ENCODE results near the gene GRIK4.
A peak's percentile ranks its signal among the peaks of the same experiment; 100 is the strongest.

Gene GRIK4

DNA sequence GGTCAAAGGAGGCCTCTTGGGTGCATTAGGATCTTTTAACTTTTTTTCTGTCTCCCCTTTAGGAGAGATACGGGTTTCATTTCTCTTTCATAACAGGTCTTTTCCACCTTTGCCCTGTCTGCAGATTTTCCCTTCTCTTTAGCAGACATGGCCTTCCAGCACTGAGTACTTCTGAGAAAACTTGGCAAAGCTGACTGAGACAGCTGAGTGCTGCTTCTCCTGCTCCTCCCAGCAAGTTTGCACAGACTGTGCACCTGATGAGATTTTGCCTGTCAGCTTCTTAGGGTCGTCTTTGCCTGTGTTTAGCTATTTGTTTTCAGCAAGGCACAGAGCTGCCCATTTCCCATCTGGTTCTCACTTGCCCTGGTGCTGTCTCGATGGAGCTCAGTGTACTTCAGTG, 424.8 kb downstream of the GRIK4 start:
- DNase-seq (ENCODE audit: insufficient read length) = no peak
- no peak for FAIRE-seq
- no peak for TF ChIP-seq POLR2A (IDR thresholded peaks at IDR 0.05; ENCODE audit: low read depth, low read length)
- TF ChIP-seq TAF1 (IDR thresholded peaks at IDR 0.05; ENCODE audit: borderline replicate concordance, low read depth, low read length) = no peak
- no peak for TF ChIP-seq POLR2AphosphoS5 (IDR thresholded peaks at IDR 0.05; ENCODE audit: low read depth, low read length)

DNA sequence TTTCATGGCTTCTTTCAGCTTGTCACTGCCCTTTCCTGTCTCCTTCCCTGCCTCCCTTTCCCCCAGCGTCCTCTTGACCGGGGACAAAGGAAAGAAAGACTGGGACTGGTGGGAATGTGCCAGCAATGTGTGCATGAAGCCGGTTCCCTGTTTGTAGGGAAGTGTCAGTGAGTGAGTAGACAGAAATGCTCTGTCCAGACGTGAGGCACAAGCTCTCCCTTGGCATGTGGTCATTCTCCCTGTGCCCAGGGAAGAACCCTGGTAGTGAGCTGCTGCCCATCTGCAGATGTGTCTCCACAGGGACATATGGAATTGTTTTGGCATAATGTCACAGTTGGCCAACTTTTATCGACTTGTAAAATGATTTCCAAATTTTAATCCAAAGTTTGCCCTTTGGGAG, 426.0 kb downstream of the GRIK4 start:
- FAIRE-seq = no peak

DNA sequence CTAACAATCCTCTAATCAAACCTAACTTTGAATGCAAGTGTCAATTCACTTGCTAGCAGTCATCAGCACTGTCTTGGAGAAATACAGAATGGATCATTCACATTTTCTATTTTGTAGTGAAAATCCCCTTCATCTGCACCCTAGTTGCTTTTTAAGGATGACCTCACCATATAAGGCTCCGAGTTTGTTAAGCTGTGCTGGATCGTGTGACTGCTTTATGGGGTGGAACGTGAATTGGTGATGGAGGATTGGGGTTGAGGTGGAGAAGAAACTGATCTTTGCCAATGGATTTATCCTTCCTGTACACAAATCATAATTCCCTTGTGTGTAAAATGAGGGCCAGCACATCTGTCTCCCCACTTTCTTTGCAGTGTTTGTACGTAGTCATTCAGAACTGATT, 426.7 kb downstream of the GRIK4 start:
- FAIRE-seq (no peak), DNase-seq (ENCODE audit: insufficient read length) (no peak)
- TF ChIP-seq POLR2AphosphoS5 (IDR thresholded peaks at IDR 0.05; ENCODE audit: low read depth, low read length) = no peak
- no peak for TF ChIP-seq POLR2A (IDR thresholded peaks at IDR 0.05; ENCODE audit: low read depth, low read length)
- no peak for TF ChIP-seq TAF1 (IDR thresholded peaks at IDR 0.05; ENCODE audit: borderline replicate concordance, low read depth, low read length)

More for the DNA sequence above, 426.0 kb downstream of the GRIK4 start:
- no peak for TF ChIP-seq POLR2AphosphoS5 (IDR thresholded peaks at IDR 0.05; ENCODE audit: low read depth, low read length)
- no peak for TF ChIP-seq TAF1 (IDR thresholded peaks at IDR 0.05; ENCODE audit: borderline replicate concordance, low read depth, low read length)
- TF ChIP-seq POLR2A (IDR thresholded peaks at IDR 0.05; ENCODE audit: low read depth, low read length) = no peak
- DNase-seq (ENCODE audit: insufficient read length) = no peak

DNA sequence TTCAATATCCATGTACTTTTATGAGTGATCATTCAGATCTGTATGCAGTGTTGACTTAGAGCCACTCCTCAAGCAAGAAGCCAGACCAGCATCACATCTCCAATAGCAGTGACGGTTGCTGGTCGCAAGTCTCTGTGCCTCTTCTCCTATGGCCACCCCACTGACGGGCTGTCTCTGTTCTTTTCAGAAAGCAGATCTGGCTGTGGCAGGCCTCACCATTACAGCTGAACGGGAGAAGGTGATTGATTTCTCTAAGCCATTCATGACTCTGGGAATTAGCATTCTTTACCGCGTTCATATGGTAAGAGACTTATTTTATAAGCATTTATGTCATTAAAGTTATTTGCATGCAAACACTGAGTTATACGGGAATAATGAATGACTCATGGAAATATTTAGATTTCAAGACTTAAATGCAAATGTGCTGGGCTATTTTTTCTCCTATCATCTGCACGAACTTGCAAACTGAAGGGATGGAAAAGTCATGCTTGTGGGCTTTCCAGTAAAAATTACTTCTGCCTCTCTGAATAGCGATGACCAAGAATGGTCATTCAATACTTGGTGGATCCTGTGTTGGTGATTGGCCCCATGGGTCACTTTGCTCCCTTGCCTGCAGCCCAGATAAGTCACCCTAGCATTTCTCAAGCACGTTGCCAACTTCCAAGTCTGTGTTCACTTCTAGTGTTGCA, 428.8 kb downstream of the GRIK4 start:
- no peak for FAIRE-seq
- TF ChIP-seq POLR2A (IDR thresholded peaks at IDR 0.05; ENCODE audit: low read depth, low read length) = no peak
- no peak for TF ChIP-seq POLR2AphosphoS5 (IDR thresholded peaks at IDR 0.05; ENCODE audit: low read depth, low read length)
- TF ChIP-seq TAF1 (IDR thresholded peaks at IDR 0.05; ENCODE audit: borderline replicate concordance, low read depth, low read length) = no peak
- DNase-seq (ENCODE audit: insufficient read length) = no peak

DNA sequence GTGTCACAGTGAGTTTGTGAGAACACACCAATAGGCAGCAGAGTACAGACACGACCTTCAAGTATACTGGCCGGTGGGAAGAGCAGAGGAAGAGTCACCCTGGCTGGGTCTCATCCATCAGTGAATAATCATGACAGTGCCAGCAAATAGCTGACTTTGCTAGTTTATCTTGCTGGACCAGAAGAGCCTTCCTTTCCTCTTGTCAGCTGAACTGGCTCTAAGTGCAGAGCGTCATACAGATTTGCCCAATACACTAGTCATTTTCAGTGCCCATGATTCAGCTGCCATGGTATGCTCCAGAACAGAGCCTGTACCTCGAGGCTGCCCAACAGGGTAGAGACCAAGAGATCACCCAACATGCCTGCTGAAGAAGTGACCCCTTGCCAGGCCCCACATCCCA, 429.5 kb downstream of the GRIK4 start:
- no peak for FAIRE-seq
- no peak for DNase-seq (ENCODE audit: insufficient read length)
- TF ChIP-seq TAF1 (IDR thresholded peaks at IDR 0.05; ENCODE audit: borderline replicate concordance, low read depth, low read length) (no peak), POLR2AphosphoS5 (IDR thresholded peaks at IDR 0.05; ENCODE audit: low read depth, low read length) (no peak), POLR2A (IDR thresholded peaks at IDR 0.05; ENCODE audit: low read depth, low read length) (no peak)

DNA sequence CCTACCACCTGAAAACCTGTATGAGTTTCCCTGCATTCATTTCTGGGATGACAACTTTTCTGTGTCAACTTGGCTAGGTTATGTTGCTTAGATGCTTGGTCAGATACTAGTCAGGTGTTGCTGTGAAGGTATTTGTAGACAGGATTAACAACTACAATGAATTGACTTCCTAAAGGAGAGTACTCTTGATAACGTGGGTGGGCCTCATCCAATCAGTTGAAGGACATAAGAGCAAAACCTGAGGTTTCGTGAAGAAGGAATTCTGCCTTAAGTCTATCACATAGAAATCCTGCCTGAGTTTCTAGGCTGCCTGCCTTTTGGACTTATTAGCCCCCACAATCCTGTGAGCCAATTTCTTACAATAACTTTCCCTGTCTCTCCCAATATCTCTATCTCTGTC, 431.2 kb downstream of the GRIK4 start:
- FAIRE-seq (no peak), DNase-seq (ENCODE audit: insufficient read length) (no peak)
- no peak for TF ChIP-seq TAF1 (IDR thresholded peaks at IDR 0.05; ENCODE audit: borderline replicate concordance, low read depth, low read length)

DNA sequence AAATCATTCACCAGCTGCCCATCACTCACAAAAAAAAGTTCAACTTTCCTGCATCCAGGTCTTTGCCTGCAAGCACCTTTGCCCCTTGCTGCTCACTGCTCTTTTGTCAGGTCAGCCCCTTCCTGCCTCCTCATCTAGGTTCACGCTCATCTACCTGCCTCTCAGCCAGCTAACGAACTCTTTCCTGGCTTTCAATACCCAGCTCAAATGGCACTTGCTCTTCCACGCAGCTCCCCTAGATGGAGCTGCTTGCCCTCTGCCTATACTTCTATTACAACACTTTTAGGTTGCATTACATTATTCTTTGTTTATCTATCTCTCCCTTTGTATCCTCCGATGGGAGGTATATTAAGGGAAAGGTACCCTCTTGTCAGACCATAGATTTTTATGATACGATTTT, 433.5 kb downstream of the GRIK4 start:
- FAIRE-seq = no peak
- TF ChIP-seq POLR2AphosphoS5 (IDR thresholded peaks at IDR 0.05; ENCODE audit: low read depth, low read length) (no peak), POLR2A (IDR thresholded peaks at IDR 0.05; ENCODE audit: low read depth, low read length) (no peak), TAF1 (IDR thresholded peaks at IDR 0.05; ENCODE audit: borderline replicate concordance, low read depth, low read length) (no peak)
- DNase-seq (ENCODE audit: insufficient read length) = no peak

DNA sequence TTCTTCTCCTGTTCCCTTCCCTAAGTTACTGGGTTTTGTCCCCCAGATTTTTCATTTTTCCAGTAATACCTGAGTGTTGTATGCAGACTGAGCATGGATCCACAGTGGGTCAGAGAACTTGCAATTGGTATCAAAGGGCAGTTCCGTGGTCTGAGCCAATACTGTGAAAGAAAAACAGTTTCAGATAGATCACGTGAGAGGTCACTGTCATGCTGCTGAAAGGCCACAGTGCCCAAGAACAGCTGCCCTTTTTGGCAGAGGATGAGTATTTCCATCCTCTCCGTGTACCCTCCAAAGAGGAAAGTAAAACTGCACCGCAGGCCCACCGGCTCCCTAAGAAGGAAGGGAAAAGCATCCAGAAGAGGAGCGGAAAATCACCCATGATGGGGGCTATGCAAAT, 439.3 kb downstream of the GRIK4 start:
- FAIRE-seq (no peak), DNase-seq (ENCODE audit: insufficient read length) (no peak)
- no peak for TF ChIP-seq TAF1 (IDR thresholded peaks at IDR 0.05; ENCODE audit: borderline replicate concordance, low read depth, low read length)

DNA sequence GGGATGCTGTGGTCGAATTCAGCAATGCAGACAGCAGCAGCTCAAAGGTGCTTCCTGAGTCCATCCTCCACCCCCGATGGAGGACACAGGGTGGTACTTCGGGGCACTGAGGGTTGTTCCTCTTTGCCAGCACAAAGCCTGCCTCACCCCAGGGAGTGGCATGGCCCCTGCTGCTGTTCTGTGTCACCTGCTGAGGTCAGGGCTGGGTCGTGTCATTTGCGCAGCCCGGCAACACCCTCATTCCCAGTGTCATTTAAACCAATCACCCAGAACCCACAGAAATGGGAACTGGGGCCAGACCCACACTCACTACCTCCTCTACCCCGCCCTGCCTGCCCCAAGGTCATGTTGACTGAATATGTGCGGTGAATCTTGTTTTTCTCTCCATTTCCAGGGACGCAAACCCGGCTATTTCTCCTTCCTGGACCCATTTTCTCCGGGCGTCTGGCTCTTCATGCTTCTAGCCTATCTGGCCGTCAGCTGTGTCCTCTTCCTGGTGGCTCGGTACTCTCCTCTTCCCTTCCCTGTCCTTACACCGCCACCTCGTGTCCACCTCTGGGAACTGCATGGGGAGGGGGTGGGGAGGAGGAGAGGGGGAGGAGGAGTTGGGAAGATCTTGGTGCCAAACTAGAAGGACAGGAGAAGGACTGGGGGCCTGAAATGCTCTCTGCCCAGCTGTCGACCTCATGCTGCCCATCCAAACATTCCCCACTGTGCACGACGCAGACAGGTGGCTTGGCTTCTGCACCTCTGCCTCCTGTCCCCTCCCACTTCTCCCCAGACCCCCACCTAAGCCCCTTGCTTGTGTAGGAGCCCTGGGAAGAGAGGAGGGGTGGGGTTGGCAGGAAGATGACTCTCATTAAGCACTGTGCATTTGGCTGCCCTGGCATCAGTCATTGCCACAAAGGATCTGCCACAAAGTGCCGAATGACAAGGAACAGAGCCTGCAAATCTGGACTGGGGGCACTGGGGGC, 441.2 kb downstream of the GRIK4 start:
- FAIRE-seq = peak; percentile 97
- no peak for TF ChIP-seq TAF1 (IDR thresholded peaks at IDR 0.05; ENCODE audit: borderline replicate concordance, low read depth, low read length)
- no peak for TF ChIP-seq POLR2AphosphoS5 (IDR thresholded peaks at IDR 0.05; ENCODE audit: low read depth, low read length)
- no peak for TF ChIP-seq POLR2A (IDR thresholded peaks at IDR 0.05; ENCODE audit: low read depth, low read length)
- peak; percentile 51 for DNase-seq (ENCODE audit: insufficient read length)

DNA sequence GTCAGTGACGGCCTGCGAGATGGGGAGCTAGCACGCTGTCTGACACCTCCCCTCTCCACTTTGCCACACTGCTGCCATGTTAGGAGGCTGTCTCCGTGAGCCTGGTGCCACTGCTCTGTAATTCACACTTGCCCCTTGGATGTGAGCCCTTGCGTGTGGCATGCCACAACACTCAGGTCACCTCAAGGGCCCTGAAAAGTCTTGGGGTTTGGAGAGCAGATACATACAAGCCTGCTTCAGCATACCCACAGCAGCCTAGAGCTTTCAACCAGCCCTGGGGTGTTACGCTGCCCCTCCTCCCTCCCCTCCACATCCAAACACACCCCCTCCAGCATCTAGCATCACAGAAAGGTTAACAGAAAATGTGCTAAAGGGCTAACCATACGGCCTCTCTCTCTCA, 442.8 kb downstream of the GRIK4 start:
- no peak for FAIRE-seq

DNA sequence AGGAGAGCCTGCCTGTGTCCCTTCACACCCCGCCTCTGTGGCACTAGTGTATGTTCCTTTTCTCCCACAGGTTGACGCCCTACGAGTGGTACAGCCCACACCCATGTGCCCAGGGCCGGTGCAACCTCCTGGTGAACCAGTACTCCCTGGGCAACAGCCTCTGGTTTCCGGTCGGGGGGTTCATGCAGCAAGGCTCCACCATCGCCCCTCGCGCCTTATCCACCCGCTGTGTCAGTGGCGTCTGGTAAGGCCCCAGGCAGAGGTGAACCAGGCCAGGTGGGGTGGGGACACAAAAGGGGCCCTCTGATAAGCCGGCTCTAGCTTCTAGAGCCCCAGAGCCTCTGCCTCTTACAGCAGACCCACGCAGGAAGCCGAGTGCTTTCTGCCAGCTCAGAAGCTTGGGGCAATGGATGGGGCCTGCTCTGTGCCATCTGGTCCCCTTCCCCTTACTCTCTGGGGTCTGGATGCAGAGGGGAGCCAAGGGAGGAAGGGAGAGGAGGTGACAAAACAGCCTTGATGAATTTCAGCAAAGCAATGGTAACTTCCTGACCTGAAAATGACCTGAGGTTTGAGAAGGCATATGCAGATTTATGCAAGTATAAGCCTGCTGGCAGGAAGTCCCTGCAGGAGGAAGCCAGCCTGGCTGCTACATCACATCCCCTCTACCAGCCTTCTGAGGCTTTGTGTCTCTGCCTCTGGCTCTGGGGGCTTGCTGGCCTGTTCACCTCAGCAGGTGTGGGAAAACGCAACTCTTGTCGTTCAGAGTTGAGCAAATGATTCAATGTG, 445.4 kb downstream of the GRIK4 start:
- TF ChIP-seq POLR2AphosphoS5 (IDR thresholded peaks at IDR 0.05; ENCODE audit: low read depth, low read length) (no peak), POLR2A (IDR thresholded peaks at IDR 0.05; ENCODE audit: low read depth, low read length) (no peak), TAF1 (IDR thresholded peaks at IDR 0.05; ENCODE audit: borderline replicate concordance, low read depth, low read length) (no peak)
- DNase-seq (ENCODE audit: insufficient read length) = no peak
- FAIRE-seq = no peak

More for the DNA sequence above, 442.8 kb downstream of the GRIK4 start:
- DNase-seq (ENCODE audit: insufficient read length) = no peak
- TF ChIP-seq POLR2AphosphoS5 (IDR thresholded peaks at IDR 0.05; ENCODE audit: low read depth, low read length) (no peak), POLR2A (IDR thresholded peaks at IDR 0.05; ENCODE audit: low read depth, low read length) (no peak), TAF1 (IDR thresholded peaks at IDR 0.05; ENCODE audit: borderline replicate concordance, low read depth, low read length) (no peak)

All from GM12892 (cell line).